Measurements from ENCODE around the gene MALRD1.
"Not testable (repeated sequence)": the region's sequence is repeated elsewhere in the genome, so short reads cannot be mapped to it uniquely, and the experiment has no call there.

The MALRD1 gene

GRCh38 chr10:19750972-19751371, 702.4 kb downstream of the MALRD1 start:
- no peak overlapping the region for H3K4me3 ChIP-seq (ENCODE audit: low read length)
- no peak for DNase-seq (ENCODE audit: low read depth)
- TF ChIP-seq CTCF (conservative IDR thresholded peaks at IDR 0.05; ENCODE audit: low read depth, low read length) = no peak

DNA sequence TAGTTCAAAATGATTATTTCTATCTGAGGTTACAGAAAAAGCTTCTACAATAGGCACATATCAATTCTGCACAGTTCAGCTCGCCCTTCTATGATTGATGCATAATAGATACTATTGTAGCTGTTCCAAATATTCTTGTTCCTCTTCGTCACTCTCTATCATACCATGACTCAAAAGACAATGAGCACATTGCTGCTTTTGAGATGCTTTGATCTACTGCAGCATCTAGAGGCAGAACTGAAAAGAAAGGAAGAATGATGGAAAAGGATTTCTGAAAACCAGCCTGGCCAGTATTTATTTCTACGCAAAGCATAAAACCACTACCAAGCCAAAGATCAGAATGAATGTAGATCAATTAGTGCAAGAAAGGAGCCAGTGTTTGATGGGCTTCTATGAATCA, 708.3 kb downstream of the MALRD1 start:
- no peak for TF ChIP-seq CTCF (conservative IDR thresholded peaks at IDR 0.05; ENCODE audit: low read depth, low read length)
- no peak overlapping the region for H3K4me3 ChIP-seq (ENCODE audit: low read length)
- DNase-seq (ENCODE audit: low read depth) = no peak

GRCh38 chr10:19762026-19762425, 713.4 kb downstream of the MALRD1 start:
- no peak overlapping the region for H3K4me3 ChIP-seq (ENCODE audit: low read length)
- no peak for TF ChIP-seq CTCF (conservative IDR thresholded peaks at IDR 0.05; ENCODE audit: low read depth, low read length)
- peak; percentile 37 for DNase-seq (ENCODE audit: low read depth)

- no peak for TF ChIP-seq CTCF (conservative IDR thresholded peaks at IDR 0.05; ENCODE audit: low read depth, low read length)
- H3K4me3 ChIP-seq (ENCODE audit: low read length) = no peak overlapping the region
- no peak for DNase-seq (ENCODE audit: low read depth)
Measured at GRCh38 chr10:19764111-19764510, 715.5 kb downstream of the MALRD1 start.

GRCh38 chr10:19767876-19768275, 719.3 kb downstream of the MALRD1 start:
- no peak for DNase-seq (ENCODE audit: low read depth)
- no peak for TF ChIP-seq CTCF (conservative IDR thresholded peaks at IDR 0.05; ENCODE audit: low read depth, low read length)
- H3K4me3 ChIP-seq (ENCODE audit: low read length) = no peak overlapping the region

- DNase-seq (ENCODE audit: low read depth); H3K4me3 ChIP-seq (ENCODE audit: low read length): not testable (repeated sequence)
Measured at GRCh38 chr10:19769826-19770225, 721.2 kb downstream of the MALRD1 start.

DNA sequence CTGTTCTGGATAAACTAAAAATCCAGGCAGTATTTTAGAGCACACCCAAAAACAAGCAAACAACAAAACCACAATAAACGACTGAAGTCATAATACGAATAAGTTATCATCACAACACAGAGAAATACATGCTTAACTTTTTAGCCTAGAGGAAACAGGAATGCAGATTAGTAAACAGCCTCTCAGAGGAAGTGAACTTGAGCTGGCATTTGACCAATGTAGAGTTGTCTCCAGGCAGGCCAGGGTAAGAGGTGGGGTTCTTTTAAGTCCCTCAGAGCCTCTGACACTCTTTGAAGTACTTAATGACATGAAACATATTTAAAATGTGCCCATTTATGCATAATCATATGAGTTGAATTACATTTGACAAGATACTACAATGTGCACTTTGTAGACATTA, 724.4 kb downstream of the MALRD1 start:
- DNase-seq (ENCODE audit: low read depth) = no peak
- no peak for TF ChIP-seq CTCF (conservative IDR thresholded peaks at IDR 0.05; ENCODE audit: low read depth, low read length)
- no peak overlapping the region for H3K4me3 ChIP-seq (ENCODE audit: low read length)

DNA sequence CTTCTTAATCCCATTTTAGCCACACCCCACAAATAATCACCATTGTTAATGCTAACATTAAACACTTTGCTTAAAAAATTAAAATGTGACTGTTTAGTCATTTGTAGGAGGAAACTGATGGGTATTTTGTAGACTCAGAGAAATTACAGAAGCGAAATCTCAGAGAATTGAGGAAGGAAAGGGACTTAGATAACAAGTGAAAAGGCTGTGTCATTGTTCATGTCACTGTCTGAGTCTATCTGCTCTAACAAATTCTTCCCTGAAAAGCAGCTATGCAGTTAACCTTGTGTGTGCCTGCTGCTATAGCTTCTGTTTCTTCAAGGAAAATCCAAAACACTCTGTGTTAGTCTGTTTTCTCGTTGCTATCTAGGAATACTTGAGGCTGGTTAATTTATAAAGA, 726.7 kb downstream of the MALRD1 start:
- no peak overlapping the region for H3K4me3 ChIP-seq (ENCODE audit: low read length)
- no peak for DNase-seq (ENCODE audit: low read depth)
- no peak for TF ChIP-seq CTCF (conservative IDR thresholded peaks at IDR 0.05; ENCODE audit: low read depth, low read length)
